GM18508 (cell line): ENCODE measurements around the gene DLGAP5.

Source experiments
- ATAC-seq: cut with Tn5 transposase; IDR thresholded peaks from one replicate; pipeline ENCODE4 v1.9.1; 2021; ENCODE audit warnings: moderate number of reproducible peaks; ENCODE audit not compliant: insufficient read depth, unreplicated experiment

Gene DLGAP5

GRCh38 chr14:55191203-55192053 is at the start of gene DLGAP5:
DLGAP5 (minus strand) TSS chr14:55191585; CDS start chr14:55189179, 2,406 bp downstream.
- peak; percentile 87 for ATAC-seq

DNA sequence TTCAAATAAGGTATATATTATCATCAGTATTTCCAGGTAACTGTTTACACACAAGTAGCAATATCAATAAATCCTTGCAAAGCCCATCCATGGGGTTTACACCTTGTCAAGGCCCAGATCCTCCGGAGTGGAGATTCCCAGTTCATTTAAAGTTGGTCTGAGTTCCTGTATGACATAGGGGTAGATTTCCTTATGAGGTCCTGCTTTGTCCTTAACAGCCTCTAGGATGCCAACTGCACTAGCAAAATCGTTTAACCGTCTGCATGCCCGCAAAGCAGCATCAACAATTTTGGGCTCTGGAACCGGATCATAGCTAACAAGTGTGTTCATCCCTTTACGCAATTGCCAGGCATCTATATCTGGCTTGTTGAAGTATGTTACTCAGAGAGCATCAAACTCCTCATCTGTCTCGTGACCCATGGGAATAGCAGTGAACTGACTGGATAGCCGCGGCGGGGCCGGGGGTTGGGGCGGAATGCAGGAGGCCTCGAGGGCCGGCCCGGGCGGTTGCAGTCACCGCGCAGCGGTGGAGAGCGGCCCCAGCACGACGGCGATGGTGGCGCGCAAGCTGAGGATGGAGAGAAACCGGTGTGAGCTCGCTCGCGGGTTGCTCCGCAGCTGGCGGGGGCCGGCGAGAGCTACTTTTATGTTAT is 49.3 kb upstream of the DLGAP5 start:
- no peak for ATAC-seq

GRCh38 chr14:55239320-55239719 is 47.9 kb upstream of the DLGAP5 start:
- no peak for ATAC-seq

GRCh38 chr14:55238019-55238680 is 46.8 kb upstream of the DLGAP5 start:
- no peak for ATAC-seq

- ATAC-seq: no peak
These were observed 42.2 kb upstream of the DLGAP5 start for GRCh38 chr14:55233591-55233990.

GRCh38 chr14:55228261-55228660 is 36.9 kb upstream of the DLGAP5 start:
- ATAC-seq: no peak

- ATAC-seq: no peak
These were observed 32.0 kb upstream of the DLGAP5 start for GRCh38 chr14:55223364-55223763.

DNA sequence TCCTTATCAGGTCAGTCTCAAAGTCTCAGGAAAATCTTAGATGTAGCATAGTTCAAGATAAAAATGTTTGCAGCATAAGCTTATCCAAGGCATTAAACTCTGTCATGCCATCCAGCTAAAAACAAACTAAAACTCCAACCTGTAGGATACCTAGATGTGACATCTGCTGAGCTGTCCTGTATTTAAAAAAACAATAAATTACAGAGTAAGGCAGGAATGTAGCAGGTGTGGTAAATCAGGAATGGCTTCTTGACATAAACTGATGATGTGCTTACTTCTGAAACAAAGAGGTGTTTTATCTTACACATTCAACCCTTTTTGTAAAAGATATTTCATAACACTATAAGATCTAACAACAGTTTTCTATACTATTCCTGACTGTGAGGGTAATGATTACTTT is 30.6 kb upstream of the DLGAP5 start:
- ATAC-seq: no peak

- no peak for ATAC-seq
These were observed 29.8 kb upstream of the DLGAP5 start for GRCh38 chr14:55221186-55221585.

DNA sequence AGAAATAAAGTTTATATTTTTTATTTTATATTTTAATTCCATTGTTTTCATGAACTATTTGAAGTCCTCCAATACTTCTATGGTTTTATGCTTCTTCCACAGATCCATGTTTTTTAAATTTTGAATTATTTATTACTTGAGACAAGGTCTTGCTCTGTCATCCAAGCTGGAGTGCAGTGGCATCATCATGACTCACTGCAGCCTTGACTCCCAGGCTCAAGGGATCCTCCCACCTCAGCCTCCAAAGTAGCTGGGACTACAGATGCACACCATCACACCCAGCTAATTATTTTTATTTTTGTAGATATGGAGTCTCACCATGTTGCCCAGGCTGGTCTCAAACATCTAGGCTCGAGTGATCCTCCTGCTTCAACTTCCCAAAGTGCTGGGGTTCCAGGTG is 28.8 kb upstream of the DLGAP5 start:
- ATAC-seq: no peak

DNA sequence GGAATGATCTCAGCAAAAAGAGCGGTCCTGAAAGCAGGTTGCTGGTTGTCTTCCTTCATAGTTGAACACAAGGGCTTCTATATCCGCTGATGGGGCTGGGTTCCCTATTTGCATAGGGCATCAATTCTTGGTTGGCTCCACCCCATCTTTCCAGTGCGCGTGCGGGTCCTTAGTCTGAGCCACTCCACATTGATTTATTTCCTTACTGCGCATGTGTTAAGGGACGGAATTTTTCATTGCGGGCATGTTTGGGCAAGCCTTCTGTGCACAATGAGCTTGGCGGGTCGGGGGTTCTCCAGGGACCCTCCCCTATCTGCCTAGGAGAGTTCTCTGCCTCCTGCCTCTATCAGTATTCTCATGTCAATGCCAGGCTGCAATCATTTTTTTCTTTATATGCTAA is 21.2 kb upstream of the DLGAP5 start:
- no peak for ATAC-seq

DNA sequence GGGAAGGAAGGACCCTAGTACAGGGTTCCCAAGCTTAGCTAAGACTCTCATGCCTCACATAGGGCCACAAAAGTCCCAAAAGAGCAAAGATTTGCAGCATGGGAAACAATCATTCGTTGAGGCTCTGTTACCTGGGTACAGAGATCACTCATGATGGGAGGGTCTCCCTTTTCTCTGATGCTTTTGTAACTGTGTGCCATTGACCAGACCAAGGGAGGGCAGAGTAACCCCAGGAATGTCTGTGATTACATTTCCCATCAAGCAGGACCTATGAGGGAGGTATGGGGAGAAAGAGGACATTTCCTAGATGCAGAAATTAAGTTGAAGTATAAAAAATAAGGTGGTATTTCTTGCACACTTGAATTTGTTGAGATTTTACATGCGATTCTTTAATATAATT is 16.4 kb upstream of the DLGAP5 start:
- ATAC-seq: no peak

- ATAC-seq: no peak
These were observed 14.8 kb upstream of the DLGAP5 start for GRCh38 chr14:55206175-55206693.

- no peak for ATAC-seq
These were observed 10.1 kb upstream of the DLGAP5 start for GRCh38 chr14:55201219-55202101.

DNA sequence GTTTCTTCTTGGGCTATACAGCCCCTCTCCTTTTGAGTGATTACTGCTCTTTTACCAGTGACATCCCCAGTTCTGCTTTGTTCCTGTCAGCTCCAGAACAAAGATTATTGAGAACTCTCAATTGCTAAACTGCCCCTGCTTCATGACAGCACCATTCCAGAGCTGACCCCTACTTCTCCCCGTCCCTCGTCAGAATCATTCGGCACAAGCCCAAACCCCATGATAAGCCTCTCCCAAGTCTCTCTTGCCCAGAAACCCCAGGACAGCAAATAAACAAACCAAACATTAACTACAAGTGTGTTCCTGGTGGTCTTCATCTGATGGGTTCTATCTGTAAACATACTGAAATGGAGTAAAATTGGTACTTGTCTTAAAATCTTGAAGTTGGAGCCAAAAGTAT is 9.3 kb upstream of the DLGAP5 start:
- ATAC-seq: no peak

DNA sequence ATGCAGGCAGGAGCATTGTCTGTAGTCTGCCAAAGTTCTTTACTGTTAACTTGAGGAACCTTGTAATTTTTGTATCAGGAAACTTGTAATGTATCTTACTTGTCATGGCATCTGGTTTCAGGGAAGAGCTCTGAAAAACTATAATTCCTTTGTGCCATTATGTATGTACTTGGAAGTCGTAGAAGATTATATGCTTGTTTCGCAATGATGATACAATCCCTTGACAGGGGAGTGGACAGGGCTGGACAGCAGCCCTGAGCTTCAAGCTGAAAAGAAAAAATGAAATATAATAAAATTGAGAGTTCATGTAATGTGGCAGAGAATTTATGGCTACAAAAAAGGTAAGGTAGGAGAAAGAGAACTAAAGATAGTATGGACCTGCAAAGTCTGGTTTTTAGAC is 7.4 kb upstream of the DLGAP5 start:
- ATAC-seq: no peak

GRCh38 chr14:55194656-55195355 is 3.4 kb upstream of the DLGAP5 start:
- no peak for ATAC-seq

- no peak for ATAC-seq
These were observed 753 bp upstream of the DLGAP5 start for GRCh38 chr14:55192054-55192621.

- ATAC-seq: no peak
These were observed 531 bp downstream of the DLGAP5 start for GRCh38 chr14:55190906-55191202.
